Activated T-helper 1 cell treated with anti-CD3 and anti-CD28 coated beads, Interleukin-12 subunit alpha, Interleukin-12 subunit beta, Interleukin-2, Interleukin-4 antibody, amounts not matched to agents 30 ng/mL and 10 ng/mL and 1 ng/mL, durations not matched to agents 14 hours and 24 hours and 36 hours (primary cell): ENCODE data around the gene CREB3L1. TPM values are rescaled to one million over a fixed set of nuclear protein-coding genes. Genes with fewer than 3 reads are reported as not detected.
A peak's percentile ranks its signal among the peaks of the same experiment; 100 is the strongest.

Experiments
- DNase-seq: peaks from one replicate; pipeline ENCODE4 v3.0.0; 2021; ENCODE audit warnings: low spot score
- H3K27ac Mint-ChIP-seq: one replicate; pipeline ENCODE4 v1.8.0; 2021; ENCODE audit warnings: mild to moderate bottlenecking, mixed read lengths
- H3K27me3 Mint-ChIP-seq: one replicate; pipeline ENCODE4 v1.8.0; 2022; ENCODE audit warnings: mild to moderate bottlenecking, moderate library complexity, mixed read lengths; ENCODE audit not compliant: insufficient read depth
- H3K36me3 Mint-ChIP-seq: one replicate; pipeline ENCODE4 v1.8.0; 2021; ENCODE audit warnings: low read depth, mixed read lengths
- H3K4me1 Mint-ChIP-seq: one replicate; pipeline ENCODE4 v1.8.0; 2021; ENCODE audit warnings: low read depth, mixed read lengths
- H3K4me3 Mint-ChIP-seq: one replicate; pipeline ENCODE4 v1.8.0; 2021; ENCODE audit warnings: mild to moderate bottlenecking, moderate library complexity, mixed read lengths
- H3K9me3 Mint-ChIP-seq: one replicate; pipeline ENCODE4 v1.8.0; 2021; ENCODE audit warnings: mixed read lengths
- intact Hi-C: fragments of 100-400 bp; cut with micrococcal nuclease; formaldehyde crosslinking; loops from one replicate; pipeline ENCODE4 v1.15.1; 2024
- total RNA-seq: library from RNA; stranded (reverse); gene quantifications from 2 replicates; pipeline ENCODE4 v1.2.3, GENCODE V29; 2022

Gene CREB3L1
- total RNA-seq, 1 donor from 2014 or later: 0.39 TPM

DNA sequence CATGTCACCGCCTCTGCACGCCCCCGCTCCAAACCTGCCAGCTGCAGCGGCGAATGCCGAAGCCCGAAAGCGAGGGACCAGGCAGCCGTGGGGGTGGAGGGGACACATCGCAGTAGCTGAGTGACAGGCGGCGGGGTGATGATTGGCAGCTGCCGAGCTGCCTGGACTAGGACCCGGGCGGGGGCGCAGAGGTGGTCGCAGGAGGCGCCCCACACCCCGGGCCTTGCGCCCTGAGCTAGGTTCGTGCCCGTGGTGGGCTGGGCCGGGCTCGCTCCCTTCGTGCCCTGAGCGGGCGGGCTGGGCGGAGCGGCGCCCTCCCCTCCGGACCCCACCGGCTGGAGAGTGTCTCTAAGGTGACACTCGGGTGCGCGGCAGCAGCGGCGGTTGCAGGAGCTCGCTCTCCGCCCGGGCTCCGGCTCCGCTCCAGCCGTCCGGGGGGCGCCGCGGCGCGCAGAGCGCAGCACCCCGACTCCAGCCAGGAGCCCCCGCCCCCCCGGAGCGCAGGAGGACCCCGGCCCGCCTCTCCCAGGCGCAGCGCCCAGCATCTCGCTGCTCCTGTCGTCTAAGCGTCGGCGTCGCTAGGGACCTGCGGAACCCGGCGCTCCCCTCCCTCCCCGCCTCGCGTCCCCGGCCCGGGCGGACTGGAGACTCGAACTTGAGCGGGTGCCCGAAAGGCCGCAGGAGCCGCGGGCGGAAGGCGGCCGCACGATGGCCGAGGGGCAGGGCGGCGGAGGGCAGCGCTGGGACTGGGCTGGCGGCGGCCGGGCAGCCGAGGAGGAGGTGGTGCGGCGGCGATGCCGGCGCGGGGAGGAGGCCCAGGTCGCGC lies 55.3 kb downstream of the CREB3L1 start:
- peaks cover 61% of the 10 kb centered on the region for H3K27me3 Mint-ChIP-seq
- no peak for DNase-seq
- no peaks in the 10 kb centered on the region for H3K9me3 Mint-ChIP-seq
- intact Hi-C loops: no loop called here
- H3K4me1 Mint-ChIP-seq: peaks cover 23% of the 10 kb centered on the region
- H3K36me3 Mint-ChIP-seq: peaks cover 4% of the 10 kb centered on the region
- H3K4me3 Mint-ChIP-seq: peak overlapping the region; percentile 47
- H3K27ac Mint-ChIP-seq: no peak overlapping the region

DNA sequence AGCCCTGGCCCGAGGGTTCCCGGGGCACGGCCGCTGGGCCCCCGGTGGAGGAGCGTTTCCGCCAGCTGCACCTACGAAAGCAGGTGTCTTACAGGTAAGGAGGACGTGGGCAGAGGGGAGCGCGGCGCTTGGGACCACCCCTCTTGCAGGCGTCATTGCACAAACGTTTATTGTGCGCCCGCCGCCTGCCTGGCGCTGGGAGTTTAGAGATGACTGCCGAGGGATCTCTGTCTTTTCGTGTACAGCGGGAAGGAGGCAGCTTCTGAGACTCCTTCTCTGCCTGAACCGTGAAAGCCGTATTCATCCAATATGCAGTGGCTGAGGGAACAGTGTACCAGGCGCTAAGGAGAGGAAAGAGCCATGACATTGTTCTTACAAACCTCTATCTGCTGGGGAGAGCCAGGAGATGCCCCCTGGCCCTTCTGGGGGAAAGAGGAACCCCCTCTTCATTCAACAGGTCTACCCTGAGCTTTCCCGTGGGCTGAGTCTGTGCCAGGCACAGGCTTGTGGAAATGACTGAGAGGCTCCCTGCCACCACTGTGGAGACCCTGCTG lies 56.0 kb downstream of the CREB3L1 start:
- H3K4me3 Mint-ChIP-seq: peak overlapping the region; percentile 53
- DNase-seq: no peak
- no peaks in the 10 kb centered on the region for H3K9me3 Mint-ChIP-seq
- intact Hi-C loops: no loop called here
- peaks cover 25% of the 10 kb centered on the region for H3K4me1 Mint-ChIP-seq
- peaks cover 54% of the 10 kb centered on the region for H3K27me3 Mint-ChIP-seq
- peaks cover 4% of the 10 kb centered on the region for H3K36me3 Mint-ChIP-seq
- H3K27ac Mint-ChIP-seq: no peak overlapping the region

DNA sequence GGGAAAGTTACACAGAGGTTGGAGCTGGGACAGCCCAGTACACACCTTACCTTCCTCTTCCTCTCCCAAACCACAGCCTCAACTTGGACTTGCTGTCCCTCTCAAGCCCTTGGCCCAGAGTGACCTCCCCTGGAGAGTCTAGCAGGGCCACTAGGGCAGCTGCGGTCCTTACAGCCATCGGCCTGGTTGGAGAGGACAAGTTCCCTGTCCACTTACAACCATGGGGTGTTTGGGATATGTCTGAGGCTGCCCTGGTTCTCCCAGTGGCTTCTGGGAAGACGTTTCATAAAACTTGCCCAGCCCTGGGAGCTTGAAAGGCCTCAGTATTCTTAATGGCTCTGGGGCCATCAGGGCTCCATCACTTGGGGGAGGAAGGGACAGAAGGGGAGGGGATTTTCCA lies 56.7 kb downstream of the CREB3L1 start:
- no peak overlapping the region for H3K4me3 Mint-ChIP-seq
- DNase-seq: no peak
- peaks cover 30% of the 10 kb centered on the region for H3K4me1 Mint-ChIP-seq
- H3K36me3 Mint-ChIP-seq: peaks cover 4% of the 10 kb centered on the region
- no peak overlapping the region for H3K27ac Mint-ChIP-seq
- H3K9me3 Mint-ChIP-seq: no peaks in the 10 kb centered on the region
- peaks cover 49% of the 10 kb centered on the region for H3K27me3 Mint-ChIP-seq
- intact Hi-C loops: no loop called here

DNA sequence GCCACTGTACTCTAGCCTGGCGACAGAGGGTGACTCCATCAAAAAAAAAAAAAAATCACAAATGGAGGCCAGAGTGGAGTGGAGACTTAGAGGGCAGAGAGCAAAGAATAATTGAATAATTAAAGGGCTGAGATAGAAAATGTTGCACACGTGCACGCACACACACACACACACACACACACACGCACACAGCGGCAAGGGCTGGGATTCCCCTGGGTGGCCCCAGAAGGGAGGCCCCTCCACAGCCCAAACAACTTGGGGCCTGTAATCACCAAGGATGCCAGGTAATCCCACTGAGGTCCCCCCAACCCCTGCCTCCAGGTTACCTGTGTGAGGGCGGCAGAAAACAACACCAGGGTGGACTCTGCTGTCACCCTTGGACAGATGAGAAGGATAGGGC lies 57.8 kb downstream of the CREB3L1 start:
- DNase-seq: no peak
- H3K4me1 Mint-ChIP-seq: peaks cover 29% of the 10 kb centered on the region
- peak overlapping the region; percentile 72 for H3K27ac Mint-ChIP-seq
- H3K4me3 Mint-ChIP-seq: no peak overlapping the region
- H3K27me3 Mint-ChIP-seq: peaks cover 40% of the 10 kb centered on the region
- H3K36me3 Mint-ChIP-seq: peaks cover 4% of the 10 kb centered on the region
- intact Hi-C loops: no loop called here
- H3K9me3 Mint-ChIP-seq: no peaks in the 10 kb centered on the region

DNA sequence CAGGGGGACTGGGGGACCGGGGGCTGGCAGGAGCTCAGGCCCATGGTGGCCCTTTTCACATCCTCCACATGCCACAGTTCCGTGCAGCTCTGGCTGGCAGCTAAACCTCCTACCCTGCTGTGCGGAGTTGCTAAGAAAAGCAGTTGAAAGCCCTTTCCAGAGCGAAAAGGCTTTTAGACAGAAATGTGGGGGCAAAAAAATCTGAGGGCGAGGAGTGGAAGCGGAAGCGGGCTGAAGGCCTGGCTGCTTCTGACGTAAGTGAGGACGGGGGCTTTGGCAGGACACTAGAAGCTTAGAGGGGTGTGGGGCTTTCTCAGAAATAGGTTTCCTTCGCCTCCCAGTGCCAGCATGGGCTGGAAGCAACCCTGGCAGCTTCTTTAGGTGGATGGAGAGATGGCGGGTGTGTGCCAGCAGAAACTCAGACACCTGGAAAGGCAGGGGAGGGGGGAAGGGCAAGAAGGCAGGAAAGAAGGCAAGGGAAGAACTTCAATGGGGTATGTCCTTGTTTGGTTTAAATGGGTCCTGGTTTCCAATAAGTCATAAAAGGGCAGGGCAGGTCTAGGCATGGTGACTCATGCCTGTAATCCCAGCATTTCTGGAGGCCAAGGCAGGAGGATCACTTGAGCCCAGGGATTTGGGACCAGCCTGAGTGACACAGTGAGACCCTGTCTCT lies 58.6 kb downstream of the CREB3L1 start:
- intact Hi-C loops: no loop called here
- no peak overlapping the region for H3K4me3 Mint-ChIP-seq
- peaks cover 4% of the 10 kb centered on the region for H3K36me3 Mint-ChIP-seq
- peaks cover 32% of the 10 kb centered on the region for H3K27me3 Mint-ChIP-seq
- peaks cover 21% of the 10 kb centered on the region for H3K4me1 Mint-ChIP-seq
- no peaks in the 10 kb centered on the region for H3K9me3 Mint-ChIP-seq
- peak overlapping the region; percentile 19 for H3K27ac Mint-ChIP-seq
- no peak for DNase-seq

DNA sequence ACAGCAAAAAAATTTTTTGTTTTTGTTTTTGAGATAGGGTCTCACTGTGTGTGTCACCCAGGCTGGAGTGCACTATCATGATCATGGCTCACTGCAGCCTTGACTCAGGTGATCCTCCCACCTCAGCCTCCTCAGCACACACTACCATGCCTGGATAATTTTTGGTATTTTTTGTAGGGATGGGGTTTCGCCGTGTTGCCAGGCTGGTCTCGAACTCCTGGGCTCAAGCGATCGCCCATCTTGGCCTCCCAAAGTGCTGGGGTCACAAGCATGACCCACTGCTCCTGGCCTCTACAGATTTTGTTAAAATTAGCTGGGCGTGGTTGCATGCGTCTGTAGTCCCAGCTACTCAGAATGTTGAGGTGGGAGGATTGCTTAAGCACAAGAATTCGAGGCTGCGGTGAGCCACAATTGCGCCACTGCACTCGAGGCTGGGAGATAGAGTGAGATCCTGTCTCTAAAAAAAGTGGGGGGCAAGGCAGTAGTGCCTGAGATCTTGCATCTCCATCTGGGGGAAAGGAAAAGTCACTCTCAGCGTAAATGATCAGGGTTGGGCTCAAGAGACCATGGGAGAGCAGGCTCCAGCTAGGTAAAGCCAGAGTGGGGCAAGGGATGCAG lies 59.2 kb downstream of the CREB3L1 start:
- Mint-ChIP-seq H3K27me3 (peaks cover 27% of the 10 kb centered on the region), H3K9me3 (no peaks in the 10 kb centered on the region), H3K27ac (no peak overlapping the region), H3K4me3 (no peak overlapping the region), H3K4me1 (peaks cover 21% of the 10 kb centered on the region), H3K36me3 (peaks cover 2% of the 10 kb centered on the region)
- DNase-seq: no peak
- intact Hi-C loops: no loop called here

DNA sequence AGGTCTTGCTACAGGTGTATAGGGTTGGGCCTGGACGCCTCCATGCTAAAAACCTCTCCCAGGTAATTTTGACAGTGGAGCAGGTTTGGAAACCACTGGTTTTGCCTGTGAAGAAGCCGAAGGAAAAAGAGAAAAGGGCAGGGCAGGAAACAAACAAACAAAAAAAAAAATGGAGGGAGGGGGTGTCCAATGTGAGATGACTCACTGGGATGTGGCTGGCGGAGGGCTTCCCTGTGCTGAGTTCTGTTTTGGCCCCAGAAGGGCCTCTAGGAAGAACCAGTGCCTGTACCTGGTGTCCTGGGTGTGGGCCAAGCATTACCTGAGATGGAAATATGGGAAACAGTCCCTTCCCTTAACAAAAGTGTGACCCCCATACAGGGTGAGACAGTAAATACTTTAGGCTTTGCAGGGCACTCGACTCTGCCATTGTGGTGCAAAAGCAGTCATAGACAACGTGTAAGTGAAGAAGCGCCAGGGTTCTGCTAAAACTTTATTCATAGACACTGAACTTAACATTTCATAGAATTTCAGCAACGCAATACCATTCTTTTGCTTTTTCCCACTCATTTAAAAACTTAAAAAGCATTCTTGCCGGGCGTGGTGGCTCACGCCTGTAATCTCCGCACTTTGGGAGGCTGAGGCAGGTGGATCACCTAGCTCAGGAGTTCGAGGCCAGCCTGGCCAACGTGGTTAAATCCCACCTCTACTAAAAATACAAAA lies 60.3 kb downstream of the CREB3L1 start:
- H3K9me3 Mint-ChIP-seq: no peaks in the 10 kb centered on the region
- no peak overlapping the region for H3K4me3 Mint-ChIP-seq
- H3K4me1 Mint-ChIP-seq: peaks cover 29% of the 10 kb centered on the region
- intact Hi-C loops: no loop called here
- no peak for DNase-seq
- H3K27me3 Mint-ChIP-seq: peaks cover 20% of the 10 kb centered on the region
- peaks cover 1% of the 10 kb centered on the region for H3K36me3 Mint-ChIP-seq
- peak overlapping the region; percentile 34 for H3K27ac Mint-ChIP-seq

DNA sequence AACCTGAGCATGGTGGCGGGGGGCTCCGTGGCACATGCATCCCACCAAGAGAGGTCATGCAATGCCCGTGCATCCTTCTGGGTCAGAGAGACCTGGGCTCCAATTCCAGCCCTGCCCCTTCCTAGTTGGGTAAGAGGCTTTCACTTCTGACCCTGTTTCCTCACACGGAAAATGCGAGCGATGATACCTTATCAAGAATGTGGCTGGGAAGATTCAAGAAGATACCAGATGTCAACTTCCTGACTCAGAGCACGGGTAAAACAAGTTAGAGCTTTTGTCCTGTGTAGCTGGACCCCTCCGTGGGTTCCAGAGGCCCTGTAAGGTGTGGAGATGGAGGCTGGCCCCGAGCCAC lies 61.1 kb downstream of the CREB3L1 start:
- Mint-ChIP-seq H3K9me3 (no peaks in the 10 kb centered on the region), H3K27ac (no peak overlapping the region), H3K4me3 (no peak overlapping the region), H3K4me1 (peaks cover 31% of the 10 kb centered on the region), H3K27me3 (peaks cover 19% of the 10 kb centered on the region), H3K36me3 (no peaks in the 10 kb centered on the region)
- intact Hi-C loops: no loop called here
- no peak for DNase-seq

DNA sequence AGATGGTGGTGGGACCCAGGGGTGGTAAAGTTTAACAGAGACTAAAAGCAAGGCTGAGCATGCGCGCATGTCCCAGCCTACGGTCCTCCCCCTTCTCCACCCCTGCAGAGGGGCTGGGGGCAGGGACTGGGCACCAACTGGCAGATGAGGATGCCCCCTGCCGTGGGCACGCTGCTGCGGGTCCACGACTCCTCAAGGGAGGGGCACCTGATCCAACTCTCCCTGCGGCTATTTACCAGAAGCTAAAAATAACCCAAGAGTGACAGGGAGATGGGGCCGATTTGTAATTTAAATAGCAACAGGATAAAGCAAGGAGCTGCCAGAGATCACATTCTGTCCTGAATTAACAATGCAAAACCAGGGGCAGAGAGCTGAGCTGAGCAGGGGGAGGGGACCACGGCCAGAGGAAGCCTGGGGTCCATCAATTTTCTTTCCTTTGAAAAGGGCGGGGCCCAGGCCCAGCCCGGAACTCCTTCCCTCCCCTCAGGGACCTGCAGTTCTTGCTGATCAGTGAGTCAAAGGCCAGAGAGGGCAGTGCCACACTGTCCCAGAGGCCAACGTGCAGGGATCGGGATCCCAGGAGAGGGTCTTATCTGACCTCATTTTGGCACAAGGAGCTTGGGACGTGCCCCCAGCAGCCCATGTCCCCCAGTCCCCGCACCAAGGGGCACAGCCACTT lies 61.7 kb downstream of the CREB3L1 start:
- no peak for DNase-seq
- Mint-ChIP-seq H3K27ac (no peak overlapping the region), H3K9me3 (no peaks in the 10 kb centered on the region), H3K36me3 (no peaks in the 10 kb centered on the region), H3K4me3 (no peak overlapping the region), H3K27me3 (peaks cover 15% of the 10 kb centered on the region), H3K4me1 (peaks cover 36% of the 10 kb centered on the region)
- intact Hi-C loops: no loop called here

DNA sequence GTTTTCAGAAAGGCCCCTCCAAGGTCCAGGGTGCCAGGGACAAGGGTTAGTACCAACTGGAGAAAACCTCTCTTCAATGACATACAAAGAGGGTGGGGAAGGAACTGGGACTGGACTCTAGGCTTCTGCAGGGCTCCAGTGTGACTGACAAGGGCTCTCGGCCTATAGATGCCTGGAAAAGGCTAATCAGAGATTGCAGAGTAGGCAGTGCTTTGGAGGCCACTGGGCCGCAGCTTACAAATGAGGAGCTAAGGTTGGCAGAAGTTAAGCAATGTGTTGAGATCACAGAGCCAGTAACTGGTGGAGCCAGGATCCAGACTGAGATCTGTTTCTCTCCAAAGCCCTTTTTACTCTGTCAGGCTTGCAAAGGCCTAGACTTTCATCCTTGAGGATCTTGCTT lies 62.4 kb downstream of the CREB3L1 start:
- H3K4me1 Mint-ChIP-seq: peaks cover 41% of the 10 kb centered on the region
- H3K36me3 Mint-ChIP-seq: no peaks in the 10 kb centered on the region
- H3K9me3 Mint-ChIP-seq: no peaks in the 10 kb centered on the region
- H3K27me3 Mint-ChIP-seq: peaks cover 9% of the 10 kb centered on the region
- intact Hi-C loops: no loop called here
- H3K4me3 Mint-ChIP-seq: no peak overlapping the region
- H3K27ac Mint-ChIP-seq: no peak overlapping the region
- no peak for DNase-seq

DNA sequence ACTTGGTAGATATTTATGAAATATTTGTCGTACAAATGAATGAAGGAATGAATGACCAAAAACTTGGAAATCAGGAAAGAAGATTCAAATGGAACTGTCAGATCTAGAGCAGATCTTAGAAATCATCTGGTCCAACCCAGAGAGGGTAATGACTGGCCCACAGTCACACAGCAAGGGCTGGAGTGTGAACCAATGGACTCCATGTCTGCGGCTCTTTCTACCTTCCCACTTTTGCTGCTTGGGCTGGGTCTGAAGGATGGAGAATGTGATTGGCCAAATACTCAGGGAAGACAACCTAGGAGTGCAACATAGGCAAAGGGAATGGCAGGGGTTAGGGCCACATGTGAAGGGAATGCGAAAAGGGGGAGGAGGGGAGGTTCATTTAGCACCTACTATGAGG lies 64.0 kb downstream of the CREB3L1 start:
- H3K36me3 Mint-ChIP-seq: no peaks in the 10 kb centered on the region
- no peaks in the 10 kb centered on the region for H3K9me3 Mint-ChIP-seq
- peaks cover 57% of the 10 kb centered on the region for H3K4me1 Mint-ChIP-seq
- no peak overlapping the region for H3K27ac Mint-ChIP-seq
- no peak for DNase-seq
- intact Hi-C loops: no loop called here
- peaks cover 3% of the 10 kb centered on the region for H3K27me3 Mint-ChIP-seq
- H3K4me3 Mint-ChIP-seq: no peak overlapping the region

DNA sequence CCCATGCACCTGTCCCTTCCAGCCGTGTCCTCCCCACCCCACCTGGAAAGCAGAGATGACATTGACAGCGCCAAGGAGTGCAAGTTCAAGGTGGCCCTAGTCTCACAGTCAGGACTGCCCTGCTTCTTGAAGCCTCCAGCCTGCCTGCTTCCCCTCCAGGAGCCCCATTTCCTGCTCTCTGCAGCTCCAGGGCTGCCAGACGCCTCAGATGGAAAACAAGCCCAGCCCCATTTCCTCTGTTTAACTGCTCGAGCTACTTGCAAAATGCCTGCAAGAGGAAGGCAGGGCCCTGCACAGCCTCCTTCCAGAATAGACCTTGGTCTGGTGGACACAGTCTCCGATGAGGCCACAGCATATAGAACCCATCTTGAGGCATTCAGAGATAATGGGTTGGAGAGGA lies 64.8 kb downstream of the CREB3L1 start:
- no peaks in the 10 kb centered on the region for H3K36me3 Mint-ChIP-seq
- H3K27ac Mint-ChIP-seq: no peak overlapping the region
- no peaks in the 10 kb centered on the region for H3K9me3 Mint-ChIP-seq
- intact Hi-C loops: no loop called here
- H3K4me3 Mint-ChIP-seq: no peak overlapping the region
- peaks cover 64% of the 10 kb centered on the region for H3K4me1 Mint-ChIP-seq
- DNase-seq: no peak
- H3K27me3 Mint-ChIP-seq: peaks cover 3% of the 10 kb centered on the region
